22Rv1 (cell line): ENCODE measurements around the gene FGFR1OP2.
A peak's percentile ranks its signal among the peaks of the same experiment; 100 is the strongest.

Source experiments
- ZFX ChIP-seq: fragments of 450-650 bp; IDR thresholded peaks from 2 replicates; pipeline ENCODE4 v1.6.1; 2017; ENCODE audit warnings: antibody characterized with exemption, borderline replicate concordance
- TF ChIP-seq, protein P1 (sequence below): fragments of 450-650 bp; IDR thresholded peaks from 2 replicates; pipeline ENCODE4 v1.5.1; 2017; ENCODE audit warnings: mild to moderate bottlenecking

- TF ChIP-seq, protein P1, sequence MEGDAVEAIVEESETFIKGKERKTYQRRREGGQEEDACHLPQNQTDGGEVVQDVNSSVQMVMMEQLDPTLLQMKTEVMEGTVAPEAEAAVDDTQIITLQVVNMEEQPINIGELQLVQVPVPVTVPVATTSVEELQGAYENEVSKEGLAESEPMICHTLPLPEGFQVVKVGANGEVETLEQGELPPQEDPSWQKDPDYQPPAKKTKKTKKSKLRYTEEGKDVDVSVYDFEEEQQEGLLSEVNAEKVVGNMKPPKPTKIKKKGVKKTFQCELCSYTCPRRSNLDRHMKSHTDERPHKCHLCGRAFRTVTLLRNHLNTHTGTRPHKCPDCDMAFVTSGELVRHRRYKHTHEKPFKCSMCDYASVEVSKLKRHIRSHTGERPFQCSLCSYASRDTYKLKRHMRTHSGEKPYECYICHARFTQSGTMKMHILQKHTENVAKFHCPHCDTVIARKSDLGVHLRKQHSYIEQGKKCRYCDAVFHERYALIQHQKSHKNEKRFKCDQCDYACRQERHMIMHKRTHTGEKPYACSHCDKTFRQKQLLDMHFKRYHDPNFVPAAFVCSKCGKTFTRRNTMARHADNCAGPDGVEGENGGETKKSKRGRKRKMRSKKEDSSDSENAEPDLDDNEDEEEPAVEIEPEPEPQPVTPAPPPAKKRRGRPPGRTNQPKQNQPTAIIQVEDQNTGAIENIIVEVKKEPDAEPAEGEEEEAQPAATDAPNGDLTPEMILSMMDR, result peak; percentile 68
- no peak for TF ChIP-seq ZFX
These were observed 77.4 kb downstream of the FGFR1OP2 start for GRCh38 chr12:27015730-27016076.
